CD4-positive, alpha-beta T cell treated with Interleukin-6 for 4 hours (primary cell): Measurements from ENCODE around the gene ALPL.

Experiments used
- DNase-seq: peaks from one replicate; pipeline ENCODE4 v3.0.0-alpha.2; 2020; ENCODE audit warnings: mixed read lengths

ALPL gene

GRCh38 chr1:21584096-21584495 lies 74.9 kb downstream of the ALPL start:
- DNase-seq: no peak

- DNase-seq: no peak
Measured at GRCh38 chr1:21585037-21585436, 75.8 kb downstream of the ALPL start.

GRCh38 chr1:21586222-21586621 lies 77.0 kb downstream of the ALPL start:
- DNase-seq: no peak

GRCh38 chr1:21586846-21587601 lies 77.8 kb downstream of the ALPL start:
- DNase-seq: no peak

GRCh38 chr1:21587602-21587953 lies 78.4 kb downstream of the ALPL start:
- DNase-seq: no peak

GRCh38 chr1:21589618-21590017 lies 80.4 kb downstream of the ALPL start:
- no peak for DNase-seq

- no peak for DNase-seq
Measured at GRCh38 chr1:21590126-21590880, 81.1 kb downstream of the ALPL start.

GRCh38 chr1:21590934-21591333 lies 81.7 kb downstream of the ALPL start:
- DNase-seq: no peak

- no peak for DNase-seq
Measured at GRCh38 chr1:21592086-21592865, 83.1 kb downstream of the ALPL start.

- DNase-seq: no peak
Measured at GRCh38 chr1:21593231-21593630, 84.0 kb downstream of the ALPL start.

GRCh38 chr1:21594501-21594900 lies 85.3 kb downstream of the ALPL start:
- DNase-seq: no peak

GRCh38 chr1:21594935-21595897 lies 86.0 kb downstream of the ALPL start:
- peak; percentile 33 for DNase-seq

- DNase-seq: no peak
Measured at GRCh38 chr1:21596174-21596573, 87.0 kb downstream of the ALPL start.

- no peak for DNase-seq
Measured at GRCh38 chr1:21596628-21597027, 87.4 kb downstream of the ALPL start.

GRCh38 chr1:21597753-21598152 lies 88.5 kb downstream of the ALPL start:
- no peak for DNase-seq

GRCh38 chr1:21598417-21598816 lies 89.2 kb downstream of the ALPL start:
- no peak for DNase-seq

- DNase-seq: no peak
Measured at GRCh38 chr1:21598904-21599303, 89.7 kb downstream of the ALPL start.

GRCh38 chr1:21599402-21599801 lies 90.2 kb downstream of the ALPL start:
- DNase-seq: no peak

GRCh38 chr1:21601278-21602048 lies 92.2 kb downstream of the ALPL start:
- DNase-seq: no peak

GRCh38 chr1:21603177-21604138 lies 94.2 kb downstream of the ALPL start:
- no peak for DNase-seq
